Karpas-422 (cell line): ENCODE data around the gene SLK. TPM values are rescaled to one million over a fixed set of nuclear protein-coding genes. Genes with fewer than 3 reads are reported as not detected.

Experiments
- DNase-seq: peaks from one replicate; pipeline ENCODE4 v3.0.0-alpha.2; 2015
- H2AFZ ChIP-seq: fragments of 200-600 bp; sonication (generic); 2 replicates; pipeline ENCODE4 v1.6.1; 2014; ENCODE audit warnings: antibody characterized with exemption, low read length, mixed read lengths
- H3K27ac ChIP-seq: fragments of 200-600 bp; sonication (generic); 2 replicates; pipeline ENCODE4 v1.5.1; 2014; ENCODE audit warnings: mild to moderate bottlenecking, low read length, moderate library complexity
- H3K27me3 ChIP-seq: fragments of 200-600 bp; sonication (generic); 2 replicates; pipeline ENCODE4 v1.6.1; 2014; ENCODE audit warnings: low read length, mixed read lengths
- H3K36me3 ChIP-seq: fragments of 200-600 bp; sonication (generic); 2 replicates; pipeline ENCODE4 v1.6.1; 2014; ENCODE audit warnings: low read length, mixed read lengths; ENCODE audit not compliant: insufficient read depth
- H3K4me1 ChIP-seq: fragments of 200-600 bp; sonication (generic); 2 replicates; pipeline ENCODE4 v1.6.1; 2014; ENCODE audit warnings: mild to moderate bottlenecking, low read length, mixed read lengths
- H3K4me2 ChIP-seq: fragments of 200-600 bp; sonication (generic); 2 replicates; pipeline ENCODE4 v1.6.1; 2014; ENCODE audit warnings: low read length, low read depth, mild to moderate bottlenecking; ENCODE audit not compliant: poor library complexity, severe bottlenecking
- H3K4me3 ChIP-seq: fragments of 200-600 bp; sonication (generic); 2 replicates; pipeline ENCODE4 v1.5.1; 2014; ENCODE audit warnings: mild to moderate bottlenecking, antibody characterized with exemption, low read length, mixed read lengths
- H3K79me2 ChIP-seq: fragments of 200-600 bp; sonication (generic); 2 replicates; pipeline ENCODE4 v1.6.1; 2014; ENCODE audit warnings: mild to moderate bottlenecking, low read length, mixed read lengths
- H3K9ac ChIP-seq: fragments of 200-600 bp; sonication (generic); 2 replicates; pipeline ENCODE4 v1.6.0; 2014; ENCODE audit warnings: low read length
- H3K9me2 ChIP-seq: fragments of 200-600 bp; sonication (generic), shearing (Covaris generic); replicated peaks from 2 replicates; pipeline ENCODE4 v1.6.0; 2014; ENCODE audit warnings: mild to moderate bottlenecking, low read length, moderate library complexity; ENCODE audit not compliant: insufficient read depth
- H3K9me3 ChIP-seq: fragments of 300-700, 200-600 bp; sonication (generic); 2 replicates; pipeline ENCODE4 v1.6.1; 2014; ENCODE audit warnings: low read length, mixed read lengths
- H4K20me1 ChIP-seq: fragments of 200-600 bp; sonication (generic); 2 replicates; pipeline ENCODE4 v1.6.1; 2014; ENCODE audit warnings: mild to moderate bottlenecking, antibody characterized with exemption, low read length, low read depth; ENCODE audit not compliant: insufficient read depth
- total RNA-seq: library from RNA; depleted of rRNA; stranded (reverse); fragments of >200 nt; shearing (Covaris generic); gene quantifications from 2 replicates; pipeline ENCODE4 v1.2.3, GENCODE V29; 2014; ENCODE audit warnings: low replicate concordance

The SLK gene
- total RNA-seq, 1 experiment from 2014 or later, result 28.1 TPM

- no peak overlapping the region for H3K4me2 ChIP-seq
- no peak for DNase-seq
- no peaks in the 10 kb centered on the region for H3K9me2 ChIP-seq
These were observed 64.7 kb downstream of the SLK start for GRCh38 chr10:104031631-104032030.

DNA sequence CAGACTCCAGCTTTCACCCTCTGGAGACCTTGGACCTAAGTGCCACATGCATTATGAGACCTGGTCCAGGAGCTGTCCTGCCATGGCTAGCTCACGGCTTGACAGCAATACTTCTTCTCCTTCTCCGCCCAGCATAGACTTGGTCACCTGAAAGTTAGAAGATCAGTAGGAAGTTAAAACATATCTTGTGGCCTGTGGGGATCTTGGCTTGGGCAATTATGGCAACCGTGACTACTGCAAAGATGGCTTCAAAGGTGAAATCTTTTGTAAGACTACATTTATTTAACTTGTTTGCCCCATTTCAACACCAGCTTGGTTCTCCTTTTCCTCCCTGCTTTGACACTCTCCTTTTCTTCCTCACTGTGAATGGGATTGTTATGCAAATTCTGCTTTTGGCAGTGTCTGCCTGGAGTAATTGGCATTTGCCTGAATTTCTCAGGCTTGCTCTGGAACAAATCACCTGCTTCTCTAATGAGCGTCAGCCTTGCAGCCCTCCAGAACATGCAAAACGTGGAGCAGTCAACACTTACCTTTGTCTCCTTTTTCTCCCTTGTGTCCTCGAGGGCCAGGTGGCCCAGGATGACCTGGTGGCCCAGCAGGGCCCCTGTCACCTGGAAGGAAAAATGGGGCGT is 65.3 kb downstream of the SLK start:
- Histone ChIP-seq H3K4me3 (no peak overlapping the region), H3K9me2 (no peaks in the 10 kb centered on the region), H3K4me2 (no peak overlapping the region), H3K79me2 (no peaks in the 10 kb centered on the region), H3K27ac (no peak overlapping the region), H3K9me3 (no peaks in the 10 kb centered on the region), H3K4me1 (no peaks in the 10 kb centered on the region), H3K36me3 (peaks cover 3% of the 10 kb centered on the region; the same call in 1 of the 2 replicates), H3K9ac (no peak overlapping the region), H4K20me1 (no peaks in the 10 kb centered on the region), H2AFZ (no peak overlapping the region), H3K27me3 (no peaks in the 10 kb centered on the region)
- DNase-seq, result no peak

More at GRCh38 chr10:104031631-104032030, 64.7 kb downstream of the SLK start:
- H4K20me1 ChIP-seq, result no peaks in the 10 kb centered on the region
- H3K36me3 ChIP-seq, result peaks cover 3% of the 10 kb centered on the region; the same call in 1 of the 2 replicates
- H3K9me3 ChIP-seq, result no peaks in the 10 kb centered on the region
- H3K79me2 ChIP-seq, result no peaks in the 10 kb centered on the region
- H3K27me3 ChIP-seq, result no peaks in the 10 kb centered on the region
- H2AFZ ChIP-seq, result no peak overlapping the region
- H3K4me3 ChIP-seq, result no peak overlapping the region
- no peak overlapping the region for H3K9ac ChIP-seq
- H3K27ac ChIP-seq, result no peak overlapping the region
- H3K4me1 ChIP-seq, result no peaks in the 10 kb centered on the region

GRCh38 chr10:104033401-104033930 is 66.5 kb downstream of the SLK start:
- Histone ChIP-seq H3K4me1 (no peaks in the 10 kb centered on the region), H4K20me1 (no peaks in the 10 kb centered on the region), H3K4me3 (no peak overlapping the region), H3K79me2 (no peaks in the 10 kb centered on the region), H3K36me3 (no peaks in the 10 kb centered on the region; the same call in 1 of the 2 replicates), H2AFZ (no peak overlapping the region), H3K27me3 (no peaks in the 10 kb centered on the region), H3K27ac (no peak overlapping the region), H3K9ac (no peak overlapping the region), H3K9me3 (no peaks in the 10 kb centered on the region), H3K4me2 (no peak overlapping the region), H3K9me2 (no peaks in the 10 kb centered on the region)
- DNase-seq, result no peak

DNA sequence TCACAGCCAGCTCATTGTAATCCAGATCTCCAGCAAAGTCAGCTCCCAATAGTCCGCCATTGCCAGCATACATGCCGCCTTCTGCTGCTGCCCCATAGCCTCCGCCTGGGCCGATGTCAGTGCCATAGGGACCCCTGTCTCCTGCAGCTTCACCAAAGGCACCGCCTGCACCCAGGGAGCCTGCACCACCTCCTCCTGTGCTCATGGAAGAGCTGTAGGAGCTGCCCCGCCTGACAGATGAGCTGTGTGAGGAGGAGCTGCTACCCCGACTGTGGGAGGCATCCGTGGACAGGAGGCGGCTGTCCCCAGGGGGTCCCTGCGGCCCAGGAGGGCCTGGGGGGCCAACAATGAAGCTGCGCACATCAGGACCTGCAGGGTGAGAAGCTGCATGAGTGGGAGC is 67.0 kb downstream of the SLK start:
- no peak for DNase-seq
- Histone ChIP-seq H3K9me3 (no peaks in the 10 kb centered on the region), H3K4me2 (no peak overlapping the region), H2AFZ (no peak overlapping the region), H3K27ac (no peak overlapping the region), H3K9ac (no peak overlapping the region), H3K4me3 (no peak overlapping the region), H3K79me2 (no peaks in the 10 kb centered on the region), H3K9me2 (no peaks in the 10 kb centered on the region), H3K27me3 (no peaks in the 10 kb centered on the region), H3K4me1 (no peaks in the 10 kb centered on the region), H4K20me1 (no peaks in the 10 kb centered on the region), H3K36me3 (no peaks in the 10 kb centered on the region; the same call in 1 of the 2 replicates)

GRCh38 chr10:104034401-104035193 is 67.7 kb downstream of the SLK start:
- no peak overlapping the region for H3K4me3 ChIP-seq
- no peak overlapping the region for H2AFZ ChIP-seq
- no peaks in the 10 kb centered on the region for H3K9me2 ChIP-seq
- no peak overlapping the region for H3K27ac ChIP-seq
- DNase-seq, result no peak
- no peaks in the 10 kb centered on the region for H3K27me3 ChIP-seq
- no peak overlapping the region for H3K4me2 ChIP-seq
- no peaks in the 10 kb centered on the region for H3K36me3 ChIP-seq
- no peaks in the 10 kb centered on the region for H4K20me1 ChIP-seq
- no peaks in the 10 kb centered on the region for H3K79me2 ChIP-seq
- H3K4me1 ChIP-seq, result no peaks in the 10 kb centered on the region
- no peaks in the 10 kb centered on the region for H3K9me3 ChIP-seq
- H3K9ac ChIP-seq, result no peak overlapping the region

GRCh38 chr10:104035194-104036068 is 68.5 kb downstream of the SLK start:
- no peak overlapping the region for H2AFZ ChIP-seq
- DNase-seq, result no peak
- no peaks in the 10 kb centered on the region for H3K9me2 ChIP-seq
- H3K79me2 ChIP-seq, result no peaks in the 10 kb centered on the region
- H3K9ac ChIP-seq, result no peak overlapping the region
- no peak overlapping the region for H3K4me2 ChIP-seq
- H3K36me3 ChIP-seq, result no peaks in the 10 kb centered on the region
- no peak overlapping the region for H3K4me3 ChIP-seq
- no peaks in the 10 kb centered on the region for H4K20me1 ChIP-seq
- H3K4me1 ChIP-seq, result no peaks in the 10 kb centered on the region
- H3K27me3 ChIP-seq, result no peaks in the 10 kb centered on the region
- no peaks in the 10 kb centered on the region for H3K9me3 ChIP-seq
- no peak overlapping the region for H3K27ac ChIP-seq

DNA sequence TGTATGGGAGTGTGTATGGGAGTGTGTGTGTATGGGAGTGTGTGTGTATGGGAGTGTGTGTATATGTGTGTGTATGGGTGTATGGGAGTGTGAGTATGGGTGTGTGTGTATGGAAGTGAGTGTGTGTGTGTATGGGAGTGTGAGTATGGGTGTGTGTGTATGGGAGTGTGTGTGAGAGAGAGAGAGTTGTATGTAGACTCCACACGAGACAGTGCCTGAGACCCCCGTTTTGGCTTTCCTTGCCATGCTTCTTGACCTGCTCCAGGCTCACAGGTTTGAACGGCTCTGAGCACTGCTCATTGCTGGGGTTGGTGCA is 69.1 kb downstream of the SLK start:
- no peaks in the 10 kb centered on the region for H3K27me3 ChIP-seq
- H4K20me1 ChIP-seq, result no peaks in the 10 kb centered on the region
- no peak overlapping the region for H3K9ac ChIP-seq
- no peaks in the 10 kb centered on the region for H3K9me3 ChIP-seq
- H3K27ac ChIP-seq, result no peak overlapping the region
- H2AFZ ChIP-seq, result no peak overlapping the region
- H3K36me3 ChIP-seq, result no peaks in the 10 kb centered on the region
- H3K4me1 ChIP-seq, result no peaks in the 10 kb centered on the region
- H3K9me2 ChIP-seq, result no peaks in the 10 kb centered on the region
- no peaks in the 10 kb centered on the region for H3K79me2 ChIP-seq
- DNase-seq, result no peak
- H3K4me3 ChIP-seq, result no peak overlapping the region
- H3K4me2 ChIP-seq, result no peak overlapping the region
